ENCODE data around the gene LRRC75A. TPM values are rescaled to one million over a fixed set of nuclear protein-coding genes. Genes with fewer than 3 reads are reported as not detected.

The LRRC75A gene
- total and polyA plus RNA-seq, 2 experiments from 2014 or later = 10.7 to 18.0 TPM

GRCh38 chr17:16448490-16448889 is 43.5 kb downstream of the LRRC75A start:
- H3K27ac ChIP-seq = no peak overlapping the region
- H3K27me3 ChIP-seq = no peaks in the 10 kb centered on the region
- H3K9me2 ChIP-seq (replicated peaks; ENCODE audit: insufficient read depth) = no peaks in the 10 kb centered on the region
- no peak overlapping the region for H3K4me3 ChIP-seq
- H3K4me2 ChIP-seq = no peak overlapping the region
- no peak for DNase-seq (ENCODE audit: low spot score)
- no peaks in the 10 kb centered on the region for H3K79me2 ChIP-seq
- 96% methylated on average over 6 of the region's 6 CpGs for WGBS (ENCODE audit: low lambda C conversion rate, missing lambda C conversion rate)
- H3K4me1 ChIP-seq (ENCODE audit: insufficient read depth) = peaks cover 7% of the 10 kb centered on the region
- H3K36me3 ChIP-seq (replicated peaks; ENCODE audit: insufficient read depth, low read depth) = no peaks in the 10 kb centered on the region
- no peaks in the 10 kb centered on the region for H3K9me3 ChIP-seq (ENCODE audit: low read depth)
- no peak for TF ChIP-seq EZH2 (IDR thresholded peaks at IDR 0.05; ENCODE audit: borderline replicate concordance)
- TF ChIP-seq CTCF (IDR thresholded peaks at IDR 0.05; ENCODE audit: poor library complexity) = no peak
- TF ChIP-seq EZH2phosphoT487 (IDR thresholded peaks at IDR 0.05; ENCODE audit: low read depth, severe bottlenecking, unreplicated experiment) = no peak
- H4K20me1 ChIP-seq (ENCODE audit: insufficient read depth, poor library complexity, severe bottlenecking) = peaks cover 5% of the 10 kb centered on the region
- no peak overlapping the region for H2AFZ ChIP-seq

GRCh38 chr17:16447676-16448075 is 44.3 kb downstream of the LRRC75A start:
- Histone ChIP-seq H2AFZ (no peak overlapping the region), H3K4me3 (no peak overlapping the region), H3K4me2 (no peak overlapping the region), H4K20me1 (ENCODE audit: insufficient read depth, poor library complexity, severe bottlenecking) (peaks cover 11% of the 10 kb centered on the region), H3K9me3 (ENCODE audit: low read depth) (no peaks in the 10 kb centered on the region), H3K4me1 (ENCODE audit: insufficient read depth) (peaks cover 7% of the 10 kb centered on the region), H3K9me2 (replicated peaks; ENCODE audit: insufficient read depth) (no peaks in the 10 kb centered on the region), H3K27me3 (no peaks in the 10 kb centered on the region), H3K79me2 (no peaks in the 10 kb centered on the region), H3K36me3 (replicated peaks; ENCODE audit: insufficient read depth, low read depth) (no peaks in the 10 kb centered on the region), H3K27ac (no peak overlapping the region)
- no peak for DNase-seq (ENCODE audit: low spot score)
- 95% methylated on average over 8 of the region's 8 CpGs for WGBS (ENCODE audit: low lambda C conversion rate, missing lambda C conversion rate)
- TF ChIP-seq EZH2 (IDR thresholded peaks at IDR 0.05; ENCODE audit: borderline replicate concordance) (no peak), CTCF (IDR thresholded peaks at IDR 0.05; ENCODE audit: poor library complexity) (no peak), EZH2phosphoT487 (IDR thresholded peaks at IDR 0.05; ENCODE audit: low read depth, severe bottlenecking, unreplicated experiment) (no peak)

DNA sequence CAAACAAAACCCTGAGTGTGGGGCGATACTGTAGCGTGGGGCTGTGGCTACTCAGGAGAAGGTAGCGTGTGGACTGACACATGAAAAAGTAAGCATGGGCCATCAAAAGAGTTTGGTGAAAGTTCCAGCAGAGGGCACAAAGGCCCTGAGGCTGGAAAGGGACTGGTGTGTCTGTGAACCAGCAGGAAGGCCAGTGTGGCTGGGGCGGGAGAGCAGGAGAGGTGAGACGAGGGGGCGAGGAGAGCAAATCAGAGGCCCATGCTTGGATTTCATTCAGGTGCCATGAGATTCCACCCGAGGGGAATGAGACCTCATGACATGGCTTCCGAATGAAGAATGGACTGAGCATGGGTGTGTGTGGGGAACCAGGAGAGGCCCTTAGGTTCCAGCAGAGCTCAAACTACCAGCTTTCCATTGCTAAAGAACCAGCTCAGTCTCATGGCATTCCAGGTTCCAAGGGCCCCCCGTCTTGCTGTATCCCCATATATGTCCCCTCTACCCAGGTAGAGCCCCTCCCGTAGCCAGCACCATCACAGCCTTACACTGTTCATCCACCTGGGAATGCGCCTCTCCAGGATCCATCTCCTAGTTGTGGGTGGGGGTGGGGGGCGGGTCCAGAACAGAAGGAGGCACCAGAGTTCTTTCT is 45.5 kb downstream of the LRRC75A start:
- H3K79me2 ChIP-seq = peaks cover 11% of the 10 kb centered on the region
- no peaks in the 10 kb centered on the region for H3K27me3 ChIP-seq
- no peaks in the 10 kb centered on the region for H3K9me3 ChIP-seq (ENCODE audit: low read depth)
- peaks cover 23% of the 10 kb centered on the region for H4K20me1 ChIP-seq (ENCODE audit: insufficient read depth, poor library complexity, severe bottlenecking)
- 89% methylated on average over 12 of the region's 12 CpGs for WGBS (ENCODE audit: low lambda C conversion rate, missing lambda C conversion rate)
- no peak for DNase-seq (ENCODE audit: low spot score)
- H3K36me3 ChIP-seq (replicated peaks; ENCODE audit: insufficient read depth, low read depth) = no peaks in the 10 kb centered on the region
- H3K27ac ChIP-seq = peak overlapping the region; percentile 76
- TF ChIP-seq EZH2 (IDR thresholded peaks at IDR 0.05; ENCODE audit: borderline replicate concordance) = no peak
- no peak for TF ChIP-seq CTCF (IDR thresholded peaks at IDR 0.05; ENCODE audit: poor library complexity)
- TF ChIP-seq EZH2phosphoT487 (IDR thresholded peaks at IDR 0.05; ENCODE audit: low read depth, severe bottlenecking, unreplicated experiment) = no peak
- H2AFZ ChIP-seq = no peak overlapping the region
- no peak overlapping the region for H3K4me3 ChIP-seq
- no peaks in the 10 kb centered on the region for H3K9me2 ChIP-seq (replicated peaks; ENCODE audit: insufficient read depth)
- H3K4me1 ChIP-seq (ENCODE audit: insufficient read depth) = peaks cover 19% of the 10 kb centered on the region
- H3K4me2 ChIP-seq = no peak overlapping the region
